RKO (cell line): Measurements from ENCODE around the gene IMMP1L.
"Not testable (repeated sequence)": the region's sequence is repeated elsewhere in the genome, so short reads cannot be mapped to it uniquely, and the experiment has no call there.

Source experiments
- DNase-seq: peaks from one replicate; pipeline ENCODE4 v3.0.0-alpha.2; 2016; ENCODE audit warnings: low spot score

Gene IMMP1L, protein sequence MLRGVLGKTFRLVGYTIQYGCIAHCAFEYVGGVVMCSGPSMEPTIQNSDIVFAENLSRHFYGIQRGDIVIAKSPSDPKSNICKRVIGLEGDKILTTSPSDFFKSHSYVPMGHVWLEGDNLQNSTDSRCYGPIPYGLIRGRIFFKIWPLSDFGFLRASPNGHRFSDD

DNA sequence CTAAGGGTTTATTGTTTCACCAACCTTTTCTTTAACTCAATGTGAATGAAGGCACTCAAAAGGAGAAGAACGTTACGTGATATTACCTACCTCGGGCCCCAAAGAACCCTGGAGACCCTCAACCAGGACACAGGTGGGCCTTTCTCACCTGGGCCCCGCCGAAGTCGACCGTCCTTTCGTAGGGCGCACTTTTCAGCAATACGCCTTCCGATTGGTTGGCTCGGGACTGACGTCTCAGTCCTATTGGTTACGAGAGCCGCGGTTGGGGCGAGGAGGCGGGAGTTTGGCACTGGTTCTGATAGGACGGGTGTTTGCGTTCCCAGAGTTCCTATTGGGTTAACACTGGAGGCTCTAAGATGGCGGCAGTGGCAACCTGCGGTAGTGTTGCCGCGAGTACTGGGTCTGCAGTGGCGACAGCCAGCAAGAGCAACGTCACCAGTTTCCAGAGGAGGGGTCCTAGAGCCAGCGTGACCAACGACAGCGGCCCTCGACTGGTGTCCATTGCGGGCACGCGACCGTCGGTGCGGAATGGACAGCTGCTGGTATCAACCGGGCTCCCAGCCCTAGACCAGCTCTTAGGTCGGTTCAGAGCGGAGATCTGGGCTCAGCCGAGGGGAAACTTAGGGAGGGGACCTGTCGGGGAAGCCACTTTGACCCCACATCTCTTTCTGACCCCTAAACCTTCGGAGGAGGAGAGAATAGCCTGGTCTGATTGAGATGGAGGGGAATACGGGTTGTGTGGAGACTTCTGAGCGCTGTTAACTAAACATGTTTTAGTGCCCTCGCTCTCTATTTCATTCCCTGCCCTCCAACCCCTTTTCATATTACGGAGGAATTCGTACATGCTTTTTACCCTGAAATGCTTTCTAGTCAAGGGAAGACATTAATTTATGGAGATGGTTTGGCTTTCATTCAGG, at the start of gene IMMP1L, which contains the start of gene ELP4:
Gene IMMP1L (minus strand): TSS at position 194 of the 917 bp plus-strand sequence. CDS start 46,346 bp downstream, outside the sequence.
Gene ELP4 (plus strand): TSS at position 339 of the 917 bp plus-strand sequence. CDS start 18 bp downstream, at position 357.
- peak; percentile 96 for DNase-seq

- DNase-seq = no peak
Observed at GRCh38 chr11:31558001-31558400, 48.6 kb upstream of the IMMP1L start.

GRCh38 chr11:31555938-31556337, 46.5 kb upstream of the IMMP1L start:
- DNase-seq = no peak

DNA sequence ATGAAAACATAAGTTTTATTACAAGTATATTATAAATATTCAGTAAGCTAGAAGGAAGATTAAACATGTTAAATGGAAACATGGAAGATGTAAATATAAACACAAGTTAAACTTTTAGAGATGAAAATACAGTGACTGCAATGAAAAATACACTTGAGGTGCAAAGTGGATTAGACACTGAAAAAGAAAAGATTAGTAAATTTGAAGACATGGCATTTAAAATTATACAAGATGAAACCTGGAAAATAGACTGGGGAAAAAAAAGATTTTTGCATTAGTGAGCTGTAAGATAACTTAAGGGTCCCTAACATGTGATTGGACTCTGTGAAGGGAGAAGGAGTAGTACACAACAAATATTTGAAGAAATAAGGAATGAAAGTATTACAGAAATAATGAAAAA, 33.4 kb upstream of the IMMP1L start:
- no peak for DNase-seq

DNA sequence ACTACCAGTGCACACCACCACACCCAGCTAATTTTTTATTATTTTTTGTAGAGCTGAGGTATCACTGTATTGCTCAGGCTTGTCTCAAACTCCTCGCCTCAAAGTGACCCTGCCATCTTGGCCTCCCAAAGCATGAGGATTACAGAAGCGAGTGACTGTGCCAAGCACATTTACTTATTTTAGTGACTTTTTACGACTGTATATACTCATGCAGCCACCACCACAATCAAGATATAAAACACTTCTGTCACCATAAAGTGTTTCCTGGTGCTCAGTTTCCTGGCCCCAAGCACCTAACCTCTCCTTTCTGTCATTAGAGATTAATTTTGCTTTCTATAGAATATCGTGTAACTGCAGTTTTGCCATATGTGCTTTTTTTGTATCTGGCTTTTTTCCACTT, 26.1 kb upstream of the IMMP1L start:
- no peak for DNase-seq

DNA sequence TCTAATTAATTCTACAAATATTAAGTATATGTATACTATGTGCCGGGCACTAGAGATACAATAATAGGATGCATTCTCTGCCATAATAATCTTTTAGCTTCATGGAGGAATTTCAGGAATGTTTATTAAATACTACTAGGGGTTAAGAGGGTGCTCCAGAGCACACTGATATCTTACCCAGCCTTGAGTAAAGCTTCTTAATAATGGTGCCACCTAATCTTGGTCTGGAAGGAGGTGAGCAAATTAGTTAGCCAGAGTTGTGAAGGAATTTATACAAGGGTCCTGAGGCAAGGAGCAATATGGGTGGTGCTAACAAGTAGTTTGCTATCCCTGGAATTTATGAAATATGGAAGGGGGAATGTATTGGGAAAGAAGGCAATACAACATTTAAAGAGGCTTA, 21.9 kb upstream of the IMMP1L start:
- no peak for DNase-seq

GRCh38 chr11:31529701-31530100, 20.3 kb upstream of the IMMP1L start:
- no peak for DNase-seq

GRCh38 chr11:31529189-31529588, 19.8 kb upstream of the IMMP1L start:
- no peak for DNase-seq

GRCh38 chr11:31521497-31522150, 12.2 kb upstream of the IMMP1L start:
- DNase-seq = no peak

DNA sequence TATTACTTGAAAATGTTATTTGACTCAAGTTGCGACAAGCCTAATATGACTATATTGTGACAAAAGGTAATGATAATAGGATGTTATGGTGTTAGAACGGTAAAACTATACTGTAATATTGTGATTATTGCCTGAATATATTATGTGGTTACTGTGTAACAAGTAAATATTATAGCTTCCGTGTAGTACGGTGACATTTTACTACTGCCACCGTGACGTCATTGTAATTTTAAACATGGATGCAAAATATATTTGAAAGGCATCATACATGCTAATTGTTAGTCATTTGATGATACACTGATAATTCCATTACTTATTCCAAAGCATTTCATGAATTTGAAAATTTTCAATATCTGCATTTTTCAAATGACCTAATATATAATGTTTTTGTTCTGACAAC, 2.7 kb upstream of the IMMP1L start:
- DNase-seq = no peak

GRCh38 chr11:31509051-31509428, 382 bp downstream of the IMMP1L start:
- DNase-seq = no peak

- no peak for DNase-seq
Observed at GRCh38 chr11:31500560-31500959, 8.9 kb downstream of the IMMP1L start.

DNA sequence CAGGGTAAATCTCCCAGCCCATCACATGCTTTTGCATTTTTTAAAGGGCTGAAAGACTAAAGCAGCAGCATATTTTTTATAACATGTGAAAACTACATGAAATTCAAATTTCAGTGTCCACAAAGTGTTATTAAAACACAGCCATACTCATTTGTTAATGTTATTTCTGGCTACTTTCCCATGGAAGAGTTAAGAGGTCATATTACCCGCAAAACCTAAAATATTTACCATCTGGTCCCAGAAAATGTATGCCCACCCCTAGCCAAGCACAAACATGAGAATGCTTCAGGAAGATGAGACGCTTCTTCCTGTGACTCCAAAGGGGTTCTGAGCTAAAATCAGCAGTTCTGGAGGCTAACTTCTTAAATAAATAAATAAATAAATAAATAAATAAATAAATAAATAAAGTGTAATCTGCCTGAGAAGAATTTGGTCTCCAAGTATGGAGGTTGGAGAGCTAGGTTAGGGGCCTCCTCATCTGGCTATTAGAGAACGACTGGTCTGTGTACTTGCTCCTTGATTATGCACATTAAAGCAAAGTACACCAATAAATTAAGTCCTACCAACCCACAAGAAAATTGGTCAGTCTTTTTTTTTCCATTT, 9.7 kb downstream of the IMMP1L start:
- no peak for DNase-seq

DNA sequence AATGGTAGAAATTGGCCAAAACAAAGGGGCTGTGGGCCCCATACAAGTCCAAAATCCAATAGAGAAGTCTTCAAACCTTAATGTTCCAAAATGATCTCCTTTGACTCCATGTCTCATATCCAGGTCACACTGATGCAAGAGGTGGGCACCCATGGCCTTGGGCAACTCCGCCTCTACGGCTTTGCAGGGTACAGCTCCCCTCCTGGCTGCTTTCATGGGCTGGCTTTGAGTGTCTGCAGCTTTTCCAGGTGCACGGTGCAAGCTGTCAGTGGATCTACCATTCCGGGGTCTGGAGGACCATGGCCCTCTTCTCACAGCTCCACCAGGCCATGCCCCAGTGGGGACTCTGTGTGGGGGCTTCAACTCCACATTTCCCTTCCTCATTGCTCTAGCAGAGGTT, 15.7 kb downstream of the IMMP1L start:
- DNase-seq = not testable (repeated sequence)

DNA sequence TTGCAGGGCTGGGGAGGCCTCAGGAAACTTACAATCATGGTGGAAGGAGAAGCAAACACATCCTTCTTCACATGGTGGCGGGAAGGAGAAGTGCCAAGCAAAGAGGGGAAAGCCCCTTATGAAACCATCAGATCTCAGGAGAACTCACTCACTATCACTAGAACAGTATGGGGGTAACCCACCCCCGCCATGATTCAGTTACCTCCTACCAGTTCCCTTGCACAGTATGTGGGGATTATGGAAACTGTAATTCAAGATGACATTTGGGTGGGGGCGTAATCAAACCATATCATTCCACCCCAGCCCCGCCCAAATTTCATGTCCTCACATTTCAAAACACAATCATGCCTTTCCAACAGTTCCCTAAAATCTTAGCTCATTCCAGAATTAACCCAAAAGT, 16.2 kb downstream of the IMMP1L start:
- no peak for DNase-seq

DNA sequence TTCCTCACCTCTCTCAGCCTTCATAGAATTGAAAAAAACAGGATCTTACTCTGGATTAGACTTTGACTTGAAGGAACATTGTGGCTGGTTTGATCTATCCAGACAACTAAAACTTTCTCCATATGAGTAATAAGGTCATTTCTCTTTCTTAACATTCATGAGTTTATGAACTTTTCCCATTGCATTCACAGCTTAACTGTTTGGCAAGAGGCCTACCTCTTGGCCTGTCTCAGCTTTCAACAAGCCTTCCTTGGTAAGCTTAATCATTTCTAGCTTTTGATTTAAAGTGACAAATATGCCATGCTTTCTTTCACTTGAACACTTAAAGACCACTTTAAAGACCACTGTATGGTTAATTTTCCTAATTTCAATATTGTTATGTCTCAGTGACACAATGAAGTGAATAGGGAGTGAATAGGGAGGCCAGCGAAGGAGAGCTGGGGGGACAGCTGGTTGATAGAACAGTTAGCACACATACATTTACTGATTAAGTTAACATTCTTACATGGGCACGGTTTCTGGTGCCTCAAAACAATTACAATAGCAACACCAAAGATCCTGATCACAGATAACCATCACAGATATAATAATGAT, 17.0 kb downstream of the IMMP1L start:
- no peak for DNase-seq

DNA sequence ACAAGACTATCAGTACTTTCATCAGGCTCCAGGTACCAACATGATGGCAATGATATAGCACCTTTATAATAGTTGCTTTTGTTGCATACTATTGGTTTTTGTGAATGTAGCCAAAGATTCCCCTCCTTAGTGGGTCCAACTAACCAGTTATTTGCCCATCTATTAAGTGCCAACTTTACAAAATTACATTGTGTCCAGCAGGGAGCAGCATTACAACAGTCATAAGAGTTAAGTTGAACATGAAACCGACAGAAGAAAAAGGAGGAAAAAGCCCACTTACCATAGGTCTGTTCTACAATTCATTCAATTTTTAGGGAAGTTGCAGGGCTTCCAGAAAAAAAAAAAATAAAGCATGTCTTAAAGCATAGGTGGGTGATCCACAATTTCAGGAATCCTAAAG, 21.6 kb downstream of the IMMP1L start:
- DNase-seq = peak; percentile 39

GRCh38 chr11:31484497-31484896, 24.9 kb downstream of the IMMP1L start:
- no peak for DNase-seq

DNA sequence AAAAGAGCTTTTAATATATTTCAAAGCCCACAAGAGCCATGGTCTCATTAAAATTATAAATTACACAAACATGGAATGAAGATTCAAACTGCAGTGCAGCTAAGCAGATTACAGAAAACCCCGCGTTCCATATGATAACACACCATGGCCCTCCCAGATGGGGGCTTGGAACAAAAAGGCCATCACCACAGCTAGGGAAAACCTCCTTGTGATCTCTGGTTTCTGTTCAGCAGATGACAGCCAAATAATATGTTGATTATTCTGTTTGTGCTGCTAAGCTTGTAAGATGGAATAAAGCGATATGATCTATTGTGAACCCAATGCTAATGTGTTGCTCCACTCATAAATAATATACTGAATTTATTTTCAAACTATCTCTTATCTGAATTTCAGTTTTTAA, 28.5 kb downstream of the IMMP1L start:
- no peak for DNase-seq

DNA sequence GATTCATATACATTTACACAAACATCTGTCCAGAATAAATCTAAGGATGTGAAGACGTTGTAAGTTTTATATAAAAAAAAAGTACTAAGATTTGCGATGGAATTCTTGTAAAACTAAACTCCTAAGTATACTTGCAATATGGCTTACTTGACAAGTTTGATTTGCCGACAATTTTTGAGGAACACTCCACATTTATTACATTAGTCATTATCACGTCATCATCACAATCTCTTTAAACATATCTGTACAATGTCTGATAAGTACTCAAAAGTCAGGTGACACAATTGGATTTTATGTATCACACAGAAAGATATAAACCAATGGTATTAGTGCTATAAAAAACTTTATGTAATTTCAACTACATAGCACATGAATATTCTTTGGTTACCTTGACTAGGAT, 30.4 kb downstream of the IMMP1L start:
- DNase-seq = no peak

- DNase-seq = no peak
Observed at GRCh38 chr11:31478223-31478590, 31.2 kb downstream of the IMMP1L start.

- DNase-seq = no peak
Observed at GRCh38 chr11:31477528-31478222, 31.7 kb downstream of the IMMP1L start.
